Measurements from ENCODE around the gene FSTL3. TPM values are rescaled to one million over a fixed set of nuclear protein-coding genes. Genes with fewer than 3 reads are reported as not detected.

FSTL3 gene
- polyA plus RNA-seq, 1 experiment: 21.2 TPM

- H3K9me3 ChIP-seq (ENCODE audit: control insufficient read depth, insufficient read depth, low read length): no peaks in the 10 kb centered on the region; the same call in 1 of the 2 replicates
- CTCF ChIA-PET: interaction anchor here (0.6 kb wide), 1 partner anchor 64 kb away, joined by 7 read pairs; no protein-coding TSS in a partner anchor
Measured at GRCh38 chr19:679418-680286, 3.5 kb downstream of the FSTL3 start.

GRCh38 chr19:680287-681028 is 4.3 kb downstream of the FSTL3 start:
- Histone ChIP-seq H3K27ac (ENCODE audit: low read depth, low read length) (peak overlapping the region; percentile 84), H3K27me3 (ENCODE audit: control insufficient read depth, insufficient read depth, low read length) (no peaks in the 10 kb centered on the region), H3K9me3 (ENCODE audit: control insufficient read depth, insufficient read depth, low read length) (peaks cover 4% of the 10 kb centered on the region; the same call in 1 of the 2 replicates), H3K4me3 (ENCODE audit: low read depth, low read length) (peak overlapping the region; percentile 65)
- CTCF ChIA-PET: interaction anchor here (0.6 kb wide), 1 partner anchor 28 kb away, joined by 4 read pairs; the partner anchor contains the start of gene PALM
- POLR2A ChIA-PET: interaction anchor here (0.5 to 1.4 kb wide), 5 partner anchors 7 to 1221 kb away, joined by 3 to 4 read pairs (median 3); no protein-coding TSS in a partner anchor
- DNase-seq (ENCODE audit: low read depth, low spot score): peak; percentile 97
- peak; percentile 29 for TF ChIP-seq CTCF (IDR thresholded peaks at IDR 0.05; ENCODE audit: low read depth, low read length)

More at GRCh38 chr19:679418-680286, 3.5 kb downstream of the FSTL3 start:
- TF ChIP-seq CTCF (IDR thresholded peaks at IDR 0.05; ENCODE audit: low read depth, low read length): no peak
- DNase-seq (ENCODE audit: low read depth, low spot score): peak; percentile 48
- Histone ChIP-seq H3K27ac (ENCODE audit: low read depth, low read length) (peak overlapping the region; percentile 70), H3K4me3 (ENCODE audit: low read depth, low read length) (peak overlapping the region; percentile 63), H3K27me3 (ENCODE audit: control insufficient read depth, insufficient read depth, low read length) (no peaks in the 10 kb centered on the region)
- POLR2A ChIA-PET: interaction anchor here (0.8 to 1.4 kb wide), 3 partner anchors 8 to 73 kb away, joined by 3 read pairs; no protein-coding TSS in a partner anchor

- CTCF ChIA-PET: interaction anchor here (0.6 kb wide), 1 partner anchor 27 kb away, joined by 4 read pairs; the partner anchor contains the start of gene PALM
- peak overlapping the region; percentile 84 for H3K27ac ChIP-seq (ENCODE audit: low read depth, low read length)
- DNase-seq (ENCODE audit: low read depth, low spot score): no peak
- no peaks in the 10 kb centered on the region for H3K27me3 ChIP-seq (ENCODE audit: control insufficient read depth, insufficient read depth, low read length)
- no peak for TF ChIP-seq CTCF (IDR thresholded peaks at IDR 0.05; ENCODE audit: low read depth, low read length)
- H3K9me3 ChIP-seq (ENCODE audit: control insufficient read depth, insufficient read depth, low read length): peaks cover 4% of the 10 kb centered on the region; the same call in 1 of the 2 replicates
- no peak overlapping the region; the same call in 1 of the 2 replicates for H3K4me3 ChIP-seq (ENCODE audit: low read depth, low read length)
- POLR2A ChIA-PET: interaction anchor here (1.0 kb wide), 1 partner anchor 47 kb away, joined by 4 read pairs; no protein-coding TSS in a partner anchor
Measured at GRCh38 chr19:681029-682019, 5.1 kb downstream of the FSTL3 start.

- POLR2A ChIA-PET: interaction anchor here (0.8 kb wide), 1 partner anchor 34 kb away, joined by 5 read pairs; no protein-coding TSS in a partner anchor
- no peak for DNase-seq (ENCODE audit: low read depth, low spot score)
- CTCF ChIA-PET: no interaction called here
Measured at GRCh38 chr19:682678-683320, 6.6 kb downstream of the FSTL3 start.

More at GRCh38 chr19:682678-683320, 6.6 kb downstream of the FSTL3 start:
- TF ChIP-seq CTCF (IDR thresholded peaks at IDR 0.05; ENCODE audit: low read depth, low read length): no peak
- H3K4me3 ChIP-seq (ENCODE audit: low read depth, low read length): no peak overlapping the region
- no peaks in the 10 kb centered on the region for H3K27me3 ChIP-seq (ENCODE audit: control insufficient read depth, insufficient read depth, low read length)
- H3K9me3 ChIP-seq (ENCODE audit: control insufficient read depth, insufficient read depth, low read length): peaks cover 4% of the 10 kb centered on the region; the same call in 1 of the 2 replicates
- no peak overlapping the region for H3K27ac ChIP-seq (ENCODE audit: low read depth, low read length)
